ENCODE results near the gene WIZ. TPM values are rescaled to one million over a fixed set of nuclear protein-coding genes. Genes with fewer than 3 reads are reported as not detected.

WIZ gene
- total and polyA plus RNA-seq, 10 of the 15 experiments (the other 5 are each of a cell fraction or from before 2014, with no cell fraction given) = 0.10 to 26.7 (median 2.7) TPM

GRCh38 chr19:15371786-15372380 is 77.9 kb downstream of the WIZ start:
- FAIRE-seq = no peak
- no peak for ATAC-seq
- Histone ChIP-seq H3K9me3 (replicated peaks; ENCODE audit: control insufficient read depth, insufficient read depth, low read length) (no peaks in the 10 kb centered on the region), H4K20me1 (ENCODE audit: control insufficient read depth, insufficient read depth) (0 out of 2 replicates have a peak, but pooled peaks cover 5% of the 10 kb centered on the region), H3K79me2 (ENCODE audit: control insufficient read depth, insufficient read depth, low read length) (peaks cover 33% of the 10 kb centered on the region), H3K36me3 (ENCODE audit: control insufficient read depth in 2 of 2, insufficient read depth in 2 of 2, low read length in 1 of 2) (peaks cover 11 to 52% of the 10 kb centered on the region in 2 experiments; a peak in 3 of 4 replicates), H3K9ac (ENCODE audit: control insufficient read depth, insufficient read depth, low read length) (no peak overlapping the region), H3K27ac (ENCODE audit: control insufficient read depth, insufficient read depth) (no peak overlapping the region), H2AFZ (ENCODE audit: control insufficient read depth, low read depth, low read length) (no peak overlapping the region), H3K4me3 (no peak overlapping the region), H3K27me3 (replicated peaks in 1 of 2; ENCODE audit: control insufficient read depth in 2 of 2, insufficient read depth in 2 of 2, low read length in 1 of 2) (no peaks in the 10 kb centered on the region), H3K4me1 (ENCODE audit: control insufficient read depth, insufficient read depth, low read length) (0 out of 2 replicates have a peak, but pooled peaks cover 2% of the 10 kb centered on the region), H3K4me2 (ENCODE audit: control insufficient read depth, insufficient read depth) (no peak overlapping the region)
- in situ Hi-C loops (cut with MboI) (no loop called here), intact Hi-C loops (cut with micrococcal nuclease; ENCODE audit: unreplicated experiment) (no loop called here)
- BruUV-seq (replicated peaks) = no TSS peak
- CTCF ChIA-PET = interaction anchor here (0.6 to 1.7 kb wide), 3 partner anchors 14 to 83 kb away, joined by 3 read pairs; no protein-coding TSS in a partner anchor
- WGBS (ENCODE audit: insufficient coverage, insufficient replicate concordance, low lambda C conversion rate, missing lambda C conversion rate) = 96% methylated on average over 17 of the region's 17 CpGs
- POLR2A ChIA-PET = no interaction called here
- no peak for DNase-seq (ENCODE audit: low read depth, low spot score)
- SMC1A ChIA-PET (ENCODE audit: uncharacterized antibody, unreplicated experiment) = no interaction called here
- RAD21 ChIA-PET (ENCODE audit: unreplicated experiment) = no interaction called here
- no peak for TF ChIP-seq NR2C1 (IDR thresholded peaks at IDR 0.05)
- TF ChIP-seq NBN (IDR thresholded peaks at IDR 0.05) = no peak
- TF ChIP-seq EP300 (IDR thresholded peaks at IDR 0.05; ENCODE audit: borderline replicate concordance in 1 of 2, control insufficient read depth in 1 of 2, low read depth in 2 of 2, low read length in 2 of 2) = no peak
- TF ChIP-seq ZNF217 (IDR thresholded peaks at IDR 0.05) = no peak
- TF ChIP-seq SRF (IDR thresholded peaks at IDR 0.05; ENCODE audit: low read depth in 2 of 2, low read length in 2 of 2) = no peak
- TF ChIP-seq RCOR1 (conservative IDR thresholded peaks at IDR 0.05; ENCODE audit: low read depth, low read length) = no peak
- TF ChIP-seq CUX1 (IDR thresholded peaks at IDR 0.05; ENCODE audit: insufficient replicate concordance, low read depth, low read length) = no peak
- TF ChIP-seq POLR2A (IDR thresholded peaks at IDR 0.05; ENCODE audit: low read depth, low read length) = 0 out of 2 replicates have a peak, but pooled peaks have one; percentile 19
- no peak for TF ChIP-seq IRF5 (IDR thresholded peaks at IDR 0.05; ENCODE audit: borderline replicate concordance)
